GM12878 (cell line): ENCODE results near the gene MARCHF10. TPM values are rescaled to one million over a fixed set of nuclear protein-coding genes. Genes with fewer than 3 reads are reported as not detected.

Experiments used
- ATAC-seq: fragments of 200-7000 bp; cut with Tn5 transposase; 3 replicates; pipeline ENCODE4 v1.9.1; 2020; ENCODE audit warnings: mild to moderate bottlenecking, moderate library complexity
- BruUV-seq: library from RNA; stranded (reverse); fragments of 400-500 nt; replicated peaks from 2 replicates; lab custom pipeline; 2021; lab: Mats Ljungman, UMichigan
- CTCF ChIA-PET: fragments of 300-600 bp; sonication (Branson Sonifier 250); formaldehyde crosslinking; extraction: SDS; loops from one replicate; lab custom pipeline; 2021; ENCODE audit warnings: inconsistent platforms; lab: Yijun Ruan, JAX
- POLR2A ChIA-PET: fragments of 350-600 bp; formaldehyde crosslinking; extraction: SDS; loops from one replicate; lab custom pipeline; 2021; ENCODE audit warnings: inconsistent platforms; lab: Charles Lee
- RAD21 ChIA-PET: fragments of 300-600 bp; sonication (Branson Sonifier 250); formaldehyde crosslinking; loops from one replicate; lab custom pipeline; 2023; ENCODE audit warnings: antibody characterized with exemption; ENCODE audit not compliant: unreplicated experiment; lab: Charles Lee
- SMC1A ChIA-PET: fragments of 300-600 bp; sonication (Branson Sonifier 250); formaldehyde crosslinking; loops from one replicate; lab custom pipeline; 2023; ENCODE audit not compliant: unreplicated experiment, uncharacterized antibody; lab: Charles Lee
- DNase-seq: peaks from one replicate; pipeline ENCODE4 v3.0.0-alpha.2; 2011; ENCODE audit warnings: low read depth, low spot score
- FAIRE-seq: peaks from 3 replicates; lab custom pipeline; 2011; peaks lifted over from hg19 to GRCh38; lab: Jason Lieb, UNC
- H2AFZ ChIP-seq: 2 replicates; pipeline ENCODE4 v1.6.0; 2011; ENCODE audit warnings: low read depth, low read length, control low read depth; ENCODE audit not compliant: control insufficient read depth
- H3K27ac ChIP-seq: 2 replicates; pipeline ENCODE4 v1.5.1; 2011; ENCODE audit warnings: control low read depth; ENCODE audit not compliant: control insufficient read depth, insufficient read depth
- H3K27me3 ChIP-seq, 2 experiments: replicated peaks in 1 of 2; 2 replicates each; pipeline versions ENCODE4 v1.6.0 to v1.6.1; 2011; ENCODE audit warnings: low read length in 1 of 2; ENCODE audit not compliant: control insufficient read depth in 2 of 2, insufficient read depth in 2 of 2
- H3K36me3 ChIP-seq, 2 experiments: 2 replicates each; pipeline ENCODE4 v1.5.1; 2011; ENCODE audit warnings: low read length in 1 of 2; ENCODE audit not compliant: control insufficient read depth in 2 of 2, insufficient read depth in 2 of 2
- H3K4me1 ChIP-seq: 2 replicates; pipeline ENCODE4 v1.6.1; 2011; ENCODE audit warnings: mild to moderate bottlenecking, low read length, moderate library complexity, mixed read lengths; ENCODE audit not compliant: control insufficient read depth, insufficient read depth
- H3K4me2 ChIP-seq: 2 replicates; pipeline ENCODE4 v1.6.0; 2011; ENCODE audit warnings: control low read depth; ENCODE audit not compliant: control insufficient read depth, insufficient read depth
- H3K4me3 ChIP-seq: fragments of 200-600 bp; sonication (generic); 2 replicates; pipeline ENCODE4 v1.5.1; 2016
- H3K79me2 ChIP-seq: 2 replicates; pipeline ENCODE4 v1.6.0; 2011; ENCODE audit warnings: low read length; ENCODE audit not compliant: control insufficient read depth, insufficient read depth
- H3K9ac ChIP-seq: 2 replicates; pipeline ENCODE4 v1.8.0; 2011; ENCODE audit warnings: low read length, control low read depth, mixed read lengths; ENCODE audit not compliant: control insufficient read depth, insufficient read depth
- H3K9me3 ChIP-seq: replicated peaks from 3 replicates; pipeline ENCODE4 v1.5.1; 2011; ENCODE audit warnings: mild to moderate bottlenecking, low read length; ENCODE audit not compliant: control insufficient read depth, insufficient read depth
- H4K20me1 ChIP-seq: 2 replicates; pipeline ENCODE4 v1.6.0; 2011; ENCODE audit not compliant: control insufficient read depth, insufficient read depth
- CHD1 ChIP-seq: IDR thresholded peaks from 2 replicates; pipeline ENCODE4 v1.6.1; 2012; ENCODE audit warnings: low read depth, low read length, improper control_type of control experiment
- EZH2 ChIP-seq: IDR thresholded peaks from 2 replicates; pipeline ENCODE4 v1.6.1; 2012; ENCODE audit warnings: low read depth, mild to moderate bottlenecking, control low read depth, inconsistent platforms, low read length, borderline replicate concordance; ENCODE audit not compliant: control insufficient read depth
- FOXK2 ChIP-seq: fragments of 450-650 bp; IDR thresholded peaks from 2 replicates; pipeline ENCODE4 v1.6.1; 2017; ENCODE audit warnings: mild to moderate bottlenecking, moderate library complexity
- HDAC2 ChIP-seq: fragments of 200-600 bp; sonication (generic); IDR thresholded peaks from 2 replicates; pipeline ENCODE4 v1.6.1; 2017
- NBN ChIP-seq: fragments of 450-650 bp; IDR thresholded peaks from 2 replicates; pipeline ENCODE4 v1.6.1; 2016
- NRF1 ChIP-seq: conservative IDR thresholded peaks from 2 replicates; pipeline ENCODE4 v1.6.1; 2011; ENCODE audit warnings: mild to moderate bottlenecking, low read depth, low read length, improper control_type of control experiment
- RFX5 ChIP-seq: IDR thresholded peaks from 2 replicates; pipeline ENCODE4 v1.6.1; 2011; ENCODE audit warnings: low read depth, low read length, improper control_type of control experiment
- whole genome bisulfite sequencing: methylation state at CpG from one replicate; pipeline ENCODE4 v1.1.6; 2016; ENCODE audit warnings: low lambda C conversion rate; ENCODE audit not compliant: insufficient replicate concordance, insufficient coverage; ENCODE audit errors: missing lambda C conversion rate; 5-methylcytosine and 5-hydroxymethylcytosine counted together
- in situ Hi-C: fragments of 300-500 bp; cut with MboI; formaldehyde crosslinking; loops from 9 replicates; pipeline ENCODE4 v1.14.3; 2018; ENCODE audit warnings: mixed read lengths
- intact Hi-C: fragments of 100-400 bp; cut with micrococcal nuclease; formaldehyde crosslinking; loops from one replicate; pipeline ENCODE4 v1.14.2; 2022; ENCODE audit not compliant: unreplicated experiment
- polyA plus RNA-seq, 11 experiments: library from polyadenylated mRNA; depleted of rRNA in 4 of 11; unstranded in 6 of 11; stranded (reverse) in 5 of 11; fragments of >200 nt; fragmentation: Nextera tagmentation in 4 of 11; fragmentation: Illumina TruSeq in 1 of 11; extraction: Ambion mirVana in 4 of 11; extraction: Trizol in 1 of 11; gene quantifications; 1 replicate in 1 of 11; 2 replicates in 10 of 11; pipeline versions ENCODE4 v1.2.1 to v1.2.3, GENCODE V29; 2011 to 2016; ENCODE audit warnings: inconsistent platforms in 2 of 11, missing spikeins in 2 of 11, low read depth in 1 of 11
- total RNA-seq, 4 experiments: library from RNA; depleted of rRNA in 3 of 4; stranded (reverse); fragments of >200 nt in 3 of 4; fragmentation: Illumina TruSeq in 1 of 4; extraction: Trizol in 1 of 4; gene quantifications; 2 replicates each; pipeline versions ENCODE4 v1.2.1 to v1.2.3, GENCODE V29; 2013 to 2021
- TF ChIP-seq, protein P1 (sequence below): fragments of 450-650 bp; formaldehyde crosslinking; IDR thresholded peaks from 2 replicates; pipeline ENCODE4 v1.5.0; 2022; ENCODE audit warnings: mild to moderate bottlenecking, missing genetic modification characterization
- TF ChIP-seq, protein P2 (sequence below): fragments of 450-650 bp; IDR thresholded peaks from 2 replicates; pipeline ENCODE4 v1.6.1; 2017; ENCODE audit warnings: mild to moderate bottlenecking
- TF ChIP-seq, protein P3 (sequence below): fragments of 450-650 bp; IDR thresholded peaks from 2 replicates; pipeline ENCODE4 v1.6.1; 2017; ENCODE audit warnings: low read depth, mild to moderate bottlenecking, moderate library complexity
- TF ChIP-seq, protein P4 (sequence below): IDR thresholded peaks from 2 replicates; pipeline ENCODE4 v1.6.1; 2012; ENCODE audit warnings: improper control_type of control experiment, low read depth, low read length; ENCODE audit not compliant: insufficient replicate concordance

The MARCHF10 gene
- total and polyA plus RNA-seq, 10 of the 15 experiments (the other 5 are each of a cell fraction or from before 2014, with no cell fraction given), result 0.11 to 0.24 TPM; not detected in 8

DNA sequence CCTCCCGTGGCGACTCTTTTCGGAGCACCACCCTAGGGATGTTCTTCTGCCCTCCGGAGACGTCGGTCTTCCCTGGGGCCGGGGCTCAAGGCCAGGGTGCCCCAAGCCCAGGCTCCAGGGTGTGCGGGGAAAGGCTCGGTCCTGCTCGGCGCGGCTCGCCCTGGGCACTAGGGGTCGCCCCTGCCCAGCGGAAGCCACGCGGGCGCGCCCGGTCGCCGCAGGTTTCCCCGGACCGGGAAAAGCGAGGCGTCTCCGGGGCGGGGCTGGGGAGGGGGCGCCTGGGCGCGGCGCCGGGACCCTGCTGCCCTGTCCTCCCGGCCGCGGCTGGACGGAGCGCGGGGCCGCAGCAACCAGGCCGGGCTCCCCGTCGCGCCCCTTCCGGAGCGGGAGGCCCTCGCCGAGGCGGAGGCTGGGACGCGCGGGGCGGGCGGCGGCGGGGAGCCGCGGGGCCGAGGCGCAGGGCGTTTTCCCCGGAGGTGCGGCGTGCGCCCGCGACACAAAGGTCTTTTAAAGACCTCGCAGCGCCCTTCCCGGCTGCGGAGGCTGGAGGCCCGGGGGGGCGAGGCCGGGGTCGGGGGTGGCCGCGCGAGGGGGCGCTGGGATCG, 104.2 kb downstream of the MARCHF10 start:
- H2AFZ ChIP-seq, result peak overlapping the region; percentile 55; the same call in 1 of the 2 replicates
- TF ChIP-seq HDAC2, result no peak
- TF ChIP-seq EZH2, result no peak
- TF ChIP-seq NRF1, result no peak
- TF ChIP-seq, protein P1, sequence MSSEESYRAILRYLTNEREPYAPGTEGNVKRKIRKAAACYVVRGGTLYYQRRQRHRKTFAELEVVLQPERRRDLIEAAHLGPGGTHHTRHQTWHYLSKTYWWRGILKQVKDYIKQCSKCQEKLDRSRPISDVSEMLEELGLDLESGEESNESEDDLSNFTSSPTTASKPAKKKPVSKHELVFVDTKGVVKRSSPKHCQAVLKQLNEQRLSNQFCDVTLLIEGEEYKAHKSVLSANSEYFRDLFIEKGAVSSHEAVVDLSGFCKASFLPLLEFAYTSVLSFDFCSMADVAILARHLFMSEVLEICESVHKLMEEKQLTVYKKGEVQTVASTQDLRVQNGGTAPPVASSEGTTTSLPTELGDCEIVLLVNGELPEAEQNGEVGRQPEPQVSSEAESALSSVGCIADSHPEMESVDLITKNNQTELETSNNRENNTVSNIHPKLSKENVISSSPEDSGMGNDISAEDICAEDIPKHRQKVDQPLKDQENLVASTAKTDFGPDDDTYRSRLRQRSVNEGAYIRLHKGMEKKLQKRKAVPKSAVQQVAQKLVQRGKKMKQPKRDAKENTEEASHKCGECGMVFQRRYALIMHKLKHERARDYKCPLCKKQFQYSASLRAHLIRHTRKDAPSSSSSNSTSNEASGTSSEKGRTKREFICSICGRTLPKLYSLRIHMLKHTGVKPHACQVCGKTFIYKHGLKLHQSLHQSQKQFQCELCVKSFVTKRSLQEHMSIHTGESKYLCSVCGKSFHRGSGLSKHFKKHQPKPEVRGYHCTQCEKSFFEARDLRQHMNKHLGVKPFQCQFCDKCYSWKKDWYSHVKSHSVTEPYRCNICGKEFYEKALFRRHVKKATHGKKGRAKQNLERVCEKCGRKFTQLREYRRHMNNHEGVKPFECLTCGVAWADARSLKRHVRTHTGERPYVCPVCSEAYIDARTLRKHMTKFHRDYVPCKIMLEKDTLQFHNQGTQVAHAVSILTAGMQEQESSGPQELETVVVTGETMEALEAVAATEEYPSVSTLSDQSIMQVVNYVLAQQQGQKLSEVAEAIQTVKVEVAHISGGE (CRISPR knock-in tag), result no peak
- TF ChIP-seq CHD1, result no peak
- TF ChIP-seq RFX5, result no peak
- TF ChIP-seq, protein P2, sequence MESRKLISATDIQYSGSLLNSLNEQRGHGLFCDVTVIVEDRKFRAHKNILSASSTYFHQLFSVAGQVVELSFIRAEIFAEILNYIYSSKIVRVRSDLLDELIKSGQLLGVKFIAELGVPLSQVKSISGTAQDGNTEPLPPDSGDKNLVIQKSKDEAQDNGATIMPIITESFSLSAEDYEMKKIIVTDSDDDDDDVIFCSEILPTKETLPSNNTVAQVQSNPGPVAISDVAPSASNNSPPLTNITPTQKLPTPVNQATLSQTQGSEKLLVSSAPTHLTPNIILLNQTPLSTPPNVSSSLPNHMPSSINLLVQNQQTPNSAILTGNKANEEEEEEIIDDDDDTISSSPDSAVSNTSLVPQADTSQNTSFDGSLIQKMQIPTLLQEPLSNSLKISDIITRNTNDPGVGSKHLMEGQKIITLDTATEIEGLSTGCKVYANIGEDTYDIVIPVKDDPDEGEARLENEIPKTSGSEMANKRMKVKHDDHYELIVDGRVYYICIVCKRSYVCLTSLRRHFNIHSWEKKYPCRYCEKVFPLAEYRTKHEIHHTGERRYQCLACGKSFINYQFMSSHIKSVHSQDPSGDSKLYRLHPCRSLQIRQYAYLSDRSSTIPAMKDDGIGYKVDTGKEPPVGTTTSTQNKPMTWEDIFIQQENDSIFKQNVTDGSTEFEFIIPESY, result no peak
- no peak for TF ChIP-seq NBN
- TF ChIP-seq, protein P3, sequence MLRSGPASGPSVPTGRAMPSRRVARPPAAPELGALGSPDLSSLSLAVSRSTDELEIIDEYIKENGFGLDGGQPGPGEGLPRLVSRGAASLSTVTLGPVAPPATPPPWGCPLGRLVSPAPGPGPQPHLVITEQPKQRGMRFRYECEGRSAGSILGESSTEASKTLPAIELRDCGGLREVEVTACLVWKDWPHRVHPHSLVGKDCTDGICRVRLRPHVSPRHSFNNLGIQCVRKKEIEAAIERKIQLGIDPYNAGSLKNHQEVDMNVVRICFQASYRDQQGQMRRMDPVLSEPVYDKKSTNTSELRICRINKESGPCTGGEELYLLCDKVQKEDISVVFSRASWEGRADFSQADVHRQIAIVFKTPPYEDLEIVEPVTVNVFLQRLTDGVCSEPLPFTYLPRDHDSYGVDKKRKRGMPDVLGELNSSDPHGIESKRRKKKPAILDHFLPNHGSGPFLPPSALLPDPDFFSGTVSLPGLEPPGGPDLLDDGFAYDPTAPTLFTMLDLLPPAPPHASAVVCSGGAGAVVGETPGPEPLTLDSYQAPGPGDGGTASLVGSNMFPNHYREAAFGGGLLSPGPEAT, result no peak
- TF ChIP-seq FOXK2, result no peak
- TF ChIP-seq, protein P4, sequence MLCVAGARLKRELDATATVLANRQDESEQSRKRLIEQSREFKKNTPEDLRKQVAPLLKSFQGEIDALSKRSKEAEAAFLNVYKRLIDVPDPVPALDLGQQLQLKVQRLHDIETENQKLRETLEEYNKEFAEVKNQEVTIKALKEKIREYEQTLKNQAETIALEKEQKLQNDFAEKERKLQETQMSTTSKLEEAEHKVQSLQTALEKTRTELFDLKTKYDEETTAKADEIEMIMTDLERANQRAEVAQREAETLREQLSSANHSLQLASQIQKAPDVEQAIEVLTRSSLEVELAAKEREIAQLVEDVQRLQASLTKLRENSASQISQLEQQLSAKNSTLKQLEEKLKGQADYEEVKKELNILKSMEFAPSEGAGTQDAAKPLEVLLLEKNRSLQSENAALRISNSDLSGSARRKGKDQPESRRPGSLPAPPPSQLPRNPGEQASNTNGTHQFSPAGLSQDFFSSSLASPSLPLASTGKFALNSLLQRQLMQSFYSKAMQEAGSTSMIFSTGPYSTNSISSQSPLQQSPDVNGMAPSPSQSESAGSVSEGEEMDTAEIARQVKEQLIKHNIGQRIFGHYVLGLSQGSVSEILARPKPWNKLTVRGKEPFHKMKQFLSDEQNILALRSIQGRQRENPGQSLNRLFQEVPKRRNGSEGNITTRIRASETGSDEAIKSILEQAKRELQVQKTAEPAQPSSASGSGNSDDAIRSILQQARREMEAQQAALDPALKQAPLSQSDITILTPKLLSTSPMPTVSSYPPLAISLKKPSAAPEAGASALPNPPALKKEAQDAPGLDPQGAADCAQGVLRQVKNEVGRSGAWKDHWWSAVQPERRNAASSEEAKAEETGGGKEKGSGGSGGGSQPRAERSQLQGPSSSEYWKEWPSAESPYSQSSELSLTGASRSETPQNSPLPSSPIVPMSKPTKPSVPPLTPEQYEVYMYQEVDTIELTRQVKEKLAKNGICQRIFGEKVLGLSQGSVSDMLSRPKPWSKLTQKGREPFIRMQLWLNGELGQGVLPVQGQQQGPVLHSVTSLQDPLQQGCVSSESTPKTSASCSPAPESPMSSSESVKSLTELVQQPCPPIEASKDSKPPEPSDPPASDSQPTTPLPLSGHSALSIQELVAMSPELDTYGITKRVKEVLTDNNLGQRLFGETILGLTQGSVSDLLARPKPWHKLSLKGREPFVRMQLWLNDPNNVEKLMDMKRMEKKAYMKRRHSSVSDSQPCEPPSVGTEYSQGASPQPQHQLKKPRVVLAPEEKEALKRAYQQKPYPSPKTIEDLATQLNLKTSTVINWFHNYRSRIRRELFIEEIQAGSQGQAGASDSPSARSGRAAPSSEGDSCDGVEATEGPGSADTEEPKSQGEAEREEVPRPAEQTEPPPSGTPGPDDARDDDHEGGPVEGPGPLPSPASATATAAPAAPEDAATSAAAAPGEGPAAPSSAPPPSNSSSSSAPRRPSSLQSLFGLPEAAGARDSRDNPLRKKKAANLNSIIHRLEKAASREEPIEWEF, result no peak

More for the DNA sequence above, 104.2 kb downstream of the MARCHF10 start:
- peaks cover 2 to 8% of the 10 kb centered on the region in 2 experiments; a peak in 2 of 4 replicates for H3K27me3 ChIP-seq
- no peaks in the 10 kb centered on the region for H3K79me2 ChIP-seq
- no peak overlapping the region for H3K27ac ChIP-seq
- no peaks in the 10 kb centered on the region for H4K20me1 ChIP-seq
- in situ Hi-C loops (no loop called here), intact Hi-C loops (loop anchor here (1.0 kb wide), 1 partner anchor 264 kb away; no protein-coding TSS in a partner anchor)
- ChIA-PET RAD21 (no interaction called here), POLR2A (no interaction called here), CTCF (no interaction called here), SMC1A (no interaction called here)
- no peaks in the 10 kb centered on the region for H3K4me1 ChIP-seq
- under 1% methylated on average over 59 of the region's 80 CpGs for WGBS
- no peak for DNase-seq
- H3K4me2 ChIP-seq, result peak overlapping the region; percentile 71
- H3K36me3 ChIP-seq, result no peaks in the 10 kb centered on the region
- no TSS peak for BruUV-seq
- no peak for FAIRE-seq
- H3K4me3 ChIP-seq, result peak overlapping the region; percentile 49; the same call in 1 of the 2 replicates
- peaks cover 6% of the 10 kb centered on the region; the same call in 2 of the 3 replicates for H3K9me3 ChIP-seq
- peak; percentile 98 for ATAC-seq
- no peak overlapping the region for H3K9ac ChIP-seq
